ENCODE results near the gene ITGB1BP2.
"Not testable (repeated sequence)": the region's sequence is repeated elsewhere in the genome, so short reads cannot be mapped to it uniquely, and the experiment has no call there.

Gene ITGB1BP2

GRCh38 chrX:71301195-71301924 lies at the start of gene ITGB1BP2:
Gene ITGB1BP2, plus strand, starts transcription at chrX:71301750. Its CDS starts 57 bp downstream, at chrX:71301807.
- no peak for DNase-seq (ENCODE audit: low spot score)

GRCh38 chrX:71252221-71252620 lies 49.3 kb upstream of the ITGB1BP2 start:
- DNase-seq (ENCODE audit: low spot score): no peak

- DNase-seq (ENCODE audit: low spot score): peak; percentile 23
Observed at GRCh38 chrX:71253253-71254091, 48.1 kb upstream of the ITGB1BP2 start.

- DNase-seq (ENCODE audit: low spot score): peak; percentile 76
Observed at GRCh38 chrX:71254092-71254963, 47.2 kb upstream of the ITGB1BP2 start, which contains the start of gene ZMYM3. Gene ZMYM3, minus strand, starts transcription at chrX:71254140. Its CDS starts 885 bp downstream, at chrX:71253255.

- DNase-seq (ENCODE audit: low spot score): no peak
Observed at GRCh38 chrX:71256051-71256450, 45.5 kb upstream of the ITGB1BP2 start.

- no peak for DNase-seq (ENCODE audit: low spot score)
Observed at GRCh38 chrX:71256856-71257255, 44.7 kb upstream of the ITGB1BP2 start.

GRCh38 chrX:71268624-71269023 lies 32.9 kb upstream of the ITGB1BP2 start:
- DNase-seq (ENCODE audit: low spot score): not testable (repeated sequence)

- DNase-seq (ENCODE audit: low spot score): no peak
Observed at GRCh38 chrX:71269801-71270395, 31.7 kb upstream of the ITGB1BP2 start.

- not testable (repeated sequence) for DNase-seq (ENCODE audit: low spot score)
Observed at GRCh38 chrX:71272313-71272712, 29.2 kb upstream of the ITGB1BP2 start.

GRCh38 chrX:71281300-71281699 lies 20.2 kb upstream of the ITGB1BP2 start:
- DNase-seq (ENCODE audit: low spot score): not testable (repeated sequence)

- DNase-seq (ENCODE audit: low spot score): peak; percentile 55
Observed at GRCh38 chrX:71282514-71283402, 18.8 kb upstream of the ITGB1BP2 start.

- peak; percentile 93 for DNase-seq (ENCODE audit: low spot score)
Observed at GRCh38 chrX:71283403-71284143, 18.0 kb upstream of the ITGB1BP2 start, which contains the start of gene NONO. Gene NONO, plus strand, starts transcription at chrX:71283635. Its CDS starts 7,003 bp downstream, at chrX:71290638.

GRCh38 chrX:71285929-71286328 lies 15.6 kb upstream of the ITGB1BP2 start:
- DNase-seq (ENCODE audit: low spot score): no peak

- no peak for DNase-seq (ENCODE audit: low spot score)
Observed at GRCh38 chrX:71291381-71291780, 10.2 kb upstream of the ITGB1BP2 start.

- no peak for DNase-seq (ENCODE audit: low spot score)
Observed at GRCh38 chrX:71292669-71293365, 8.7 kb upstream of the ITGB1BP2 start.

- no peak for DNase-seq (ENCODE audit: low spot score)
Observed at GRCh38 chrX:71296806-71297205, 4.7 kb upstream of the ITGB1BP2 start.

GRCh38 chrX:71298119-71298518 lies 3.4 kb upstream of the ITGB1BP2 start:
- no peak for DNase-seq (ENCODE audit: low spot score)

GRCh38 chrX:71300064-71300463 lies 1.5 kb upstream of the ITGB1BP2 start:
- not testable (repeated sequence) for DNase-seq (ENCODE audit: low spot score)

- DNase-seq (ENCODE audit: low spot score): not testable (repeated sequence)
Observed at GRCh38 chrX:71300495-71300894, 1.1 kb upstream of the ITGB1BP2 start.

Measured in LoVo (cell line).